Measurements from ENCODE around the gene SERPINC1. TPM values are rescaled to one million over a fixed set of nuclear protein-coding genes. Genes with fewer than 3 reads are reported as not detected.

Gene SERPINC1
- total RNA-seq, 1 donor from 2014 or later: 0.22 TPM

DNA sequence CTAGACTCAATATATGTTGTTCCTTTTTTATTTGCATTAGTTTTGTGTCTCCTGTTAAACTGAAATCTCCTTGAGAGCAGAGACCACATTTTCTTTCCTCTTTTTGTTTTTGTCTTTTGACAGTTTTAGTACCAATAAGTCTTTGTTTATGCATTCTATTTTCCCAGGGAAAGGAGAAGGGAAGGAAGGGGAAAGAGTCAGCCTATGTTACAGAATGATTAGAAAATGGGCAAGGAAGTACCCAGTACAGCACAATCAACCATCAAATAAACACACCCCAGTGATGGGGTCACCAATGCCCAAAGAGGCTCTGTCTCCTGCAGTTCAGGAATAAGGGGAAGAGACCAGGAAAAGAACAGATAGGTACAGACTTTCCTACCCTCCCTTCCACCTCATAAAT is 38.9 kb downstream of the SERPINC1 start:
- H3K4me3 Mint-ChIP-seq: no peak overlapping the region
- no peaks in the 10 kb centered on the region for H3K27me3 Mint-ChIP-seq (ENCODE audit: low read depth)
- no peak overlapping the region for H3K27ac Mint-ChIP-seq
- peaks cover 37% of the 10 kb centered on the region for H3K36me3 Mint-ChIP-seq
- no peak for DNase-seq (ENCODE audit: low spot score in 2 of 2, unreplicated experiment in 2 of 2)
- H3K9me3 Mint-ChIP-seq: peaks cover 3% of the 10 kb centered on the region
- TF ChIP-seq, protein P1, sequence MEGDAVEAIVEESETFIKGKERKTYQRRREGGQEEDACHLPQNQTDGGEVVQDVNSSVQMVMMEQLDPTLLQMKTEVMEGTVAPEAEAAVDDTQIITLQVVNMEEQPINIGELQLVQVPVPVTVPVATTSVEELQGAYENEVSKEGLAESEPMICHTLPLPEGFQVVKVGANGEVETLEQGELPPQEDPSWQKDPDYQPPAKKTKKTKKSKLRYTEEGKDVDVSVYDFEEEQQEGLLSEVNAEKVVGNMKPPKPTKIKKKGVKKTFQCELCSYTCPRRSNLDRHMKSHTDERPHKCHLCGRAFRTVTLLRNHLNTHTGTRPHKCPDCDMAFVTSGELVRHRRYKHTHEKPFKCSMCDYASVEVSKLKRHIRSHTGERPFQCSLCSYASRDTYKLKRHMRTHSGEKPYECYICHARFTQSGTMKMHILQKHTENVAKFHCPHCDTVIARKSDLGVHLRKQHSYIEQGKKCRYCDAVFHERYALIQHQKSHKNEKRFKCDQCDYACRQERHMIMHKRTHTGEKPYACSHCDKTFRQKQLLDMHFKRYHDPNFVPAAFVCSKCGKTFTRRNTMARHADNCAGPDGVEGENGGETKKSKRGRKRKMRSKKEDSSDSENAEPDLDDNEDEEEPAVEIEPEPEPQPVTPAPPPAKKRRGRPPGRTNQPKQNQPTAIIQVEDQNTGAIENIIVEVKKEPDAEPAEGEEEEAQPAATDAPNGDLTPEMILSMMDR (IDR thresholded peaks at IDR 0.05; ENCODE audit: unreplicated experiment): no peak
- no peaks in the 10 kb centered on the region for H3K4me1 Mint-ChIP-seq

DNA sequence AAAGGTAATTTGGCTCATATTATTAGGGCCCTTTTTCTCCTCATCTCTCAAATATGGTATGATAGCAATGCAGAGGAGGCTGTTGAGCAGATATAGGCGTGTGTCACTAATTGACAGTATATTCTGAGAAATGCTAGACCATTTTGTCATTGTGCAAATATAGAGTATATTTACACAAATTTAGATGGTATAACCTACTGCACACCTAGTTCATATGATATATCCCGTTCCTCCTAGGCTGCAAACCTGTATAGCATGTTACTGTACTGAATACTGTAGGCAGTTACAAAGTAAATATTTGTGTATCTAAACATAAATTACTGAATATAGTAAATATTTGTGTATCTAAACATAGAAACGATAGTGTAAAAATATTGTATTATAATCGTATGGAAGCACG is 40.4 kb downstream of the SERPINC1 start:
- Mint-ChIP-seq H3K27ac (no peak overlapping the region), H3K9me3 (peaks cover 3% of the 10 kb centered on the region), H3K27me3 (ENCODE audit: low read depth) (no peaks in the 10 kb centered on the region), H3K36me3 (peaks cover 41% of the 10 kb centered on the region), H3K4me1 (peaks cover 2% of the 10 kb centered on the region), H3K4me3 (no peak overlapping the region)
- no peak for DNase-seq (ENCODE audit: low spot score in 2 of 2, unreplicated experiment in 2 of 2)
- TF ChIP-seq, protein P1 (IDR thresholded peaks at IDR 0.05; ENCODE audit: unreplicated experiment): no peak

DNA sequence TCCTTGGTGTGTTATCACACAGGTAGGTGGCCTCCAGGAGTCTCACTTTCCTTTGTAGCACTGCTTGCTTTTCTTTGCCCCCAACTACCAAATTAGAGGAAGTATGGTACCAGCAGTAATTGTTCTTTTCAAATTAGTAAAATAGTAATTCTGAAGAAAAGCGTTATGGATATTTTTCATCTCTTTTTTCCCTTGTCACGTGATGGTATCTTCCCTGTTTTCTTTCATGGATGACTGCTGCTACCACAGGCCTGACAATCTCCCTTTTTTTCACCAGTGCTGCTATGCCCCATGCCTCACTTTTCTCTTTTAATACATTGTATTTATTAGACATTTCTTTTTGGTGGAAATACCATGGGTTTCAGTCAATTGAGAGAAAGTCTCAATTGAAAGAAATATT is 45.6 kb downstream of the SERPINC1 start:
- peaks cover 21% of the 10 kb centered on the region for H3K4me1 Mint-ChIP-seq
- no peak for DNase-seq (ENCODE audit: low spot score in 2 of 2, unreplicated experiment in 2 of 2)
- peaks cover 34% of the 10 kb centered on the region for H3K36me3 Mint-ChIP-seq
- H3K27ac Mint-ChIP-seq: no peak overlapping the region
- H3K27me3 Mint-ChIP-seq (ENCODE audit: low read depth): no peaks in the 10 kb centered on the region
- H3K9me3 Mint-ChIP-seq: no peaks in the 10 kb centered on the region
- no peak overlapping the region for H3K4me3 Mint-ChIP-seq
- TF ChIP-seq, protein P1 (IDR thresholded peaks at IDR 0.05; ENCODE audit: unreplicated experiment): no peak

DNA sequence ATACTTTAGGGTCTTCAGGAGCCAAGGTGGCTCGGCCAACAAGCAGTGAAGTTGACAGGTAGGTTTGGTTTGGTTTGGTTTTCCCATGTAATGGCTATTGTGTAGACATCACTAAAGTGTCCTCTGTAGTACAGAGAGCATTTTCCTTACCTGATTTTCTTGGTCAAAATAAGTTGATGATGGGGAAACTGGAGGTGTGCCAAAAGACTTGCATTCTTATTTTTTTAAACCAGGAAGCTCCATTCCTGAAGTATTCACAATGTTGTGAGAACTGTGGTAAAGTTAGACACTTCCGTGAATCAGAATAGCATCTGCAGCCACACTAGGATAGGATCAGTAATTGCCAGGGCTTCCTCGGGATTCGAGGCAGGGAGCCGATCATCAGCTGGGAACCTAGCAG is 46.0 kb downstream of the SERPINC1 start:
- Mint-ChIP-seq H3K27me3 (ENCODE audit: low read depth) (no peaks in the 10 kb centered on the region), H3K9me3 (no peaks in the 10 kb centered on the region), H3K27ac (no peak overlapping the region), H3K4me3 (no peak overlapping the region), H3K4me1 (peaks cover 25% of the 10 kb centered on the region), H3K36me3 (peaks cover 38% of the 10 kb centered on the region)
- no peak for DNase-seq (ENCODE audit: low spot score in 2 of 2, unreplicated experiment in 2 of 2)
- TF ChIP-seq, protein P1 (IDR thresholded peaks at IDR 0.05; ENCODE audit: unreplicated experiment): no peak

DNA sequence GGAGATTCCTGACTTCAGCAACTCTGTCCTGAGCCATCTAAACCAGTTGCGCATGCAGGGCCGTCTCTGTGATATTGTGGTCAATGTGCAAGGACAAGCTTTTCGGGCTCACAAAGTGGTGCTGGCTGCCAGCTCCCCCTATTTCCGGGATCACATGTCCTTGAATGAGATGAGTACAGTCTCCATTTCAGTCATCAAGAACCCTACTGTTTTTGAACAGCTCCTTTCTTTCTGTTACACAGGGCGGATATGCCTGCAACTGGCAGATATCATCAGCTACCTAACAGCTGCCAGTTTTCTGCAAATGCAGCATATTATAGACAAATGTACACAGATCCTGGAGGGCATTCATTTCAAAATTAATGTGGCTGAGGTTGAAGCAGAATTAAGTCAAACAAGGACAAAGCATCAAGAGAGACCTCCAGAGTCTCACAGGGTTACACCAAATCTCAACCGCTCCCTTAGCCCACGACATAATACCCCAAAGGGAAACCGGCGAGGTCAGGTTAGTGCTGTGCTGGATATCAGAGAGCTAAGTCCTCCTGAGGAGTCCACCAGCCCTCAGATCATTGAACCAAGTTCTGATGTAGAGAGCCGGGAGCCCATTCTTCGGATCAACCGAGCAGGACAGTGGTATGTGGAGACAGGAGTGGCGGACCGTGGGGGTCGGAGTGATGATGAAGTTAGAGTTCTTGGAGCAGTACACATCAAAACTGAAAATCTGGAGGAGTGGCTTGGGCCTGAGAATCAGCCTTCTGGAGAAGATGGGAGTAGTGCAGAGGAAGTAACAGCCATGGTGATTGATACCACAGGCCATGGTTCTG is 46.7 kb downstream of the SERPINC1 start:
- Mint-ChIP-seq H3K9me3 (no peaks in the 10 kb centered on the region), H3K27me3 (ENCODE audit: low read depth) (no peaks in the 10 kb centered on the region), H3K36me3 (peaks cover 38% of the 10 kb centered on the region), H3K4me3 (no peak overlapping the region), H3K4me1 (peaks cover 31% of the 10 kb centered on the region), H3K27ac (peak overlapping the region; percentile 1)
- no peak for DNase-seq (ENCODE audit: low spot score in 2 of 2, unreplicated experiment in 2 of 2)
- TF ChIP-seq, protein P1 (IDR thresholded peaks at IDR 0.05; ENCODE audit: unreplicated experiment): no peak

Measured in mesothelial cell of epicardium (in vitro differentiated cells).